GM11168 (cell line): Measurements from ENCODE around the gene TBX5.

ENCODE experiments used
- in situ Hi-C: fragments of 300-500 bp; cut with MboI; formaldehyde crosslinking; loops from one replicate; pipeline ENCODE4 v1.12.0; 2022; ENCODE audit warnings: low sequenced_read_pairs; ENCODE audit not compliant: unreplicated experiment

Gene TBX5

GRCh38 chr12:114406984-114407841 is 1.3 kb upstream of the TBX5 start:
- in situ Hi-C loops: no loop called here

GRCh38 chr12:114406316-114406983 is 506 bp upstream of the TBX5 start:
- in situ Hi-C loops: no loop called here

GRCh38 chr12:114404926-114405518 is 922 bp downstream of the TBX5 start:
- in situ Hi-C loops: no loop called here

- in situ Hi-C loops: no loop called here
These were observed 1.6 kb downstream of the TBX5 start for GRCh38 chr12:114404083-114404925.

GRCh38 chr12:114403690-114404066 is 2.3 kb downstream of the TBX5 start:
- in situ Hi-C loops: no loop called here

GRCh38 chr12:114403011-114403689 is 2.8 kb downstream of the TBX5 start:
- in situ Hi-C loops: no loop called here

GRCh38 chr12:114402084-114402717 is 3.7 kb downstream of the TBX5 start:
- in situ Hi-C loops: no loop called here

- in situ Hi-C loops: no loop called here
These were observed 4.4 kb downstream of the TBX5 start for GRCh38 chr12:114401328-114402083.

GRCh38 chr12:114400925-114401324 is 5.0 kb downstream of the TBX5 start:
- in situ Hi-C loops: no loop called here

GRCh38 chr12:114400361-114400811 is 5.6 kb downstream of the TBX5 start:
- in situ Hi-C loops: no loop called here

GRCh38 chr12:114399664-114400211 is 6.2 kb downstream of the TBX5 start:
- in situ Hi-C loops: no loop called here

- in situ Hi-C loops: no loop called here
These were observed 7.7 kb downstream of the TBX5 start for GRCh38 chr12:114397978-114398881.

- in situ Hi-C loops: no loop called here
These were observed 8.8 kb downstream of the TBX5 start for GRCh38 chr12:114396869-114397719.

GRCh38 chr12:114396153-114396868 is 9.6 kb downstream of the TBX5 start:
- in situ Hi-C loops: no loop called here

- in situ Hi-C loops: no loop called here
These were observed 10.2 kb downstream of the TBX5 start for GRCh38 chr12:114395755-114396152.

GRCh38 chr12:114395233-114395632 is 10.7 kb downstream of the TBX5 start:
- in situ Hi-C loops: no loop called here
